ENCODE results near the gene GPR82. TPM values are rescaled to one million over a fixed set of nuclear protein-coding genes. Genes with fewer than 3 reads are reported as not detected.

The GPR82 gene
- total and polyA plus RNA-seq, 2 donors (not counting 1 experiment from before 2014, with no cell fraction given) = not detected

- WGBS (ENCODE audit: insufficient coverage) = 80% methylated on average over 1 of the region's 3 CpGs
- intact Hi-C loops (cut with micrococcal nuclease) = no loop called here
- DNase-seq (no peak), ATAC-seq (ENCODE audit: low read depth) (no peak)
- no peaks in the 10 kb centered on the region for H3K79me2 ChIP-seq (ENCODE audit: control insufficient read depth, insufficient read depth, low read length)
- H3K27ac Mint-ChIP-seq = peak overlapping the region; percentile 59
- no peaks in the 10 kb centered on the region for H3K27me3 Mint-ChIP-seq
- no peaks in the 10 kb centered on the region for H3K9me3 Mint-ChIP-seq (ENCODE audit: insufficient read depth)
- POLR2A ChIA-PET = interaction anchor here (1.2 kb wide), 1 partner anchor 16 kb away, joined by 3 read pairs; no protein-coding TSS in a partner anchor
- H3K4me2 ChIP-seq (replicated peaks; ENCODE audit: low read depth, low read length, poor library complexity, severe bottlenecking) = no peak overlapping the region
- H3K27ac ChIP-seq (ENCODE audit: low read length in 2 of 2) = no peak overlapping the region
- H3K4me3 Mint-ChIP-seq = peak overlapping the region; percentile 40
- H3K9ac ChIP-seq (ENCODE audit: low read length) = no peak overlapping the region
- H2AFZ ChIP-seq (ENCODE audit: insufficient read depth, low read depth, low read length, poor library complexity, severe bottlenecking) = no peak overlapping the region
- H3K4me1 Mint-ChIP-seq = peaks cover 56% of the 10 kb centered on the region
- peaks cover 0 to 3% of the 10 kb centered on the region in 2 experiments for H3K36me3 ChIP-seq (replicated peaks in 1 of 2; ENCODE audit: control extremely low read depth in 1 of 2, control insufficient read depth in 1 of 2, extremely low read depth in 1 of 2, insufficient read depth in 2 of 2, low read length in 1 of 2)
- no peaks in the 10 kb centered on the region for H4K20me1 ChIP-seq (ENCODE audit: control insufficient read depth, insufficient read depth, low read length, poor library complexity, severe bottlenecking)
- TF ChIP-seq CTCF (IDR thresholded peaks at IDR 0.05) (no peak), EZH2 (IDR thresholded peaks at IDR 0.05; ENCODE audit: borderline replicate concordance, insufficient read depth, low read depth, low read length, poor library complexity, severe bottlenecking) (no peak)
- H3K4me1 ChIP-seq (ENCODE audit: control insufficient read depth in 2 of 2, insufficient read depth in 2 of 2, low read length in 2 of 2) = peaks cover 49 to 66% of the 10 kb centered on the region in 2 donors
- CTCF ChIA-PET = no interaction called here
- H3K4me3 ChIP-seq (ENCODE audit: control extremely low read depth in 1 of 5, extremely low read depth in 1 of 5, insufficient read depth in 1 of 5, low read depth in 2 of 5, low read length in 4 of 5) = no peak overlapping the region
- H3K9me3 ChIP-seq (ENCODE audit: control extremely low read depth in 1 of 3, control insufficient read depth in 2 of 3, insufficient read depth in 1 of 3, low read length in 2 of 3) = peaks cover 0 to 17% (median 14%) of the 10 kb centered on the region in 3 donors
- H3K27me3 ChIP-seq (replicated peaks in 1 of 4; ENCODE audit: control extremely low read depth in 1 of 4, control insufficient read depth in 3 of 4, insufficient read depth in 4 of 4, low read length in 3 of 4) = no peaks in the 10 kb centered on the region
Measured at GRCh38 chrX:41722214-41722613, 1.8 kb upstream of the GPR82 start.

- Mint-ChIP-seq H3K27ac (peak overlapping the region; percentile 46), H3K4me1 (peaks cover 53% of the 10 kb centered on the region), H3K4me3 (peak overlapping the region; percentile 59), H3K27me3 (no peaks in the 10 kb centered on the region), H3K9me3 (ENCODE audit: insufficient read depth) (no peaks in the 10 kb centered on the region)
- ChIA-PET POLR2A (no interaction called here), CTCF (no interaction called here)
- Histone ChIP-seq H3K9ac (ENCODE audit: low read length) (no peak overlapping the region), H3K36me3 (replicated peaks in 1 of 2; ENCODE audit: control extremely low read depth in 1 of 2, control insufficient read depth in 1 of 2, extremely low read depth in 1 of 2, insufficient read depth in 2 of 2, low read length in 1 of 2) (peaks cover 0 to 3% of the 10 kb centered on the region in 2 experiments), H2AFZ (ENCODE audit: insufficient read depth, low read depth, low read length, poor library complexity, severe bottlenecking) (no peak overlapping the region), H3K4me2 (replicated peaks; ENCODE audit: low read depth, low read length, poor library complexity, severe bottlenecking) (peak overlapping the region; percentile 58), H3K9me3 (ENCODE audit: control extremely low read depth in 1 of 3, control insufficient read depth in 2 of 3, insufficient read depth in 1 of 3, low read length in 2 of 3) (peaks cover 0 to 9% (median 7%) of the 10 kb centered on the region in 3 donors), H3K27ac (ENCODE audit: low read length in 2 of 2) (no peak overlapping the region), H3K79me2 (ENCODE audit: control insufficient read depth, insufficient read depth, low read length) (no peaks in the 10 kb centered on the region), H4K20me1 (ENCODE audit: control insufficient read depth, insufficient read depth, low read length, poor library complexity, severe bottlenecking) (no peaks in the 10 kb centered on the region), H3K4me1 (ENCODE audit: control insufficient read depth in 2 of 2, insufficient read depth in 2 of 2, low read length in 2 of 2) (peaks cover 47 to 58% of the 10 kb centered on the region in 2 donors), H3K27me3 (replicated peaks in 1 of 4; ENCODE audit: control extremely low read depth in 1 of 4, control insufficient read depth in 3 of 4, insufficient read depth in 4 of 4, low read length in 3 of 4) (no peaks in the 10 kb centered on the region), H3K4me3 (ENCODE audit: control extremely low read depth in 1 of 5, extremely low read depth in 1 of 5, insufficient read depth in 1 of 5, low read depth in 2 of 5, low read length in 4 of 5) (no peak overlapping the region)
- no peak for TF ChIP-seq CTCF (IDR thresholded peaks at IDR 0.05)
- no peak for TF ChIP-seq EZH2 (IDR thresholded peaks at IDR 0.05; ENCODE audit: borderline replicate concordance, insufficient read depth, low read depth, low read length, poor library complexity, severe bottlenecking)
- intact Hi-C loops (cut with micrococcal nuclease) = no loop called here
- no peak for DNase-seq
- ATAC-seq (ENCODE audit: low read depth) = no peak
- no CpG with 5 or more reads among the region's 3 CpGs for WGBS (ENCODE audit: insufficient coverage)
Measured at GRCh38 chrX:41722816-41723618, 964 bp upstream of the GPR82 start.

All from B cell (primary cell).